Thoracic aorta (tissue), 2 donors: ENCODE measurements around the gene PARP15. TPM values are rescaled to one million over a fixed set of nuclear protein-coding genes. Genes with fewer than 3 reads are reported as not detected.

ENCODE experiments used
- ATAC-seq: fragments of 150-250 bp; one replicate; pipeline ENCODE4 v1.8.0; 2017; ENCODE audit warnings: low read depth; ENCODE audit not compliant: insufficient number of reproducible peaks, low FRiP score
- DNase-seq: peaks from one replicate; pipeline ENCODE4 v3.0.0-alpha.2; 2020; ENCODE audit warnings: low spot score
- H3K27ac ChIP-seq, 2 donors: fragments of 200-600 bp; sonication (generic); 1 replicate in 1 of 2; 2 replicates in 1 of 2; pipeline ENCODE4 v1.5.1; 2016; ENCODE audit warnings: mild to moderate bottlenecking in 2 of 2, moderate library complexity in 2 of 2
- H3K27me3 ChIP-seq: fragments of 200-600 bp; sonication (generic); replicated peaks from 2 replicates; pipeline ENCODE4 v1.6.0; 2016; ENCODE audit warnings: mild to moderate bottlenecking; ENCODE audit not compliant: insufficient read depth
- H3K36me3 ChIP-seq: fragments of 200-600 bp; sonication (generic); one replicate; pipeline ENCODE4 v1.5.1; 2016
- H3K4me1 ChIP-seq, 2 donors: fragments of 200-600 bp; sonication (generic); 1 replicate in 1 of 2; 2 replicates in 1 of 2; pipeline versions ENCODE4 v1.5.1 to v1.6.0; 2016; ENCODE audit warnings: low read depth in 2 of 2, mild to moderate bottlenecking in 1 of 2; ENCODE audit not compliant: control insufficient read depth in 1 of 2
- H3K4me3 ChIP-seq: fragments of 200-600 bp; sonication (generic); 2 replicates; pipeline ENCODE4 v1.5.1; 2016; ENCODE audit warnings: mild to moderate bottlenecking
- H3K9me3 ChIP-seq: fragments of 200-600 bp; sonication (generic); 2 replicates; pipeline ENCODE4 v1.5.1; 2016
- CTCF ChIP-seq: fragments of 200-600 bp; sonication (generic); IDR thresholded peaks from one replicate; pipeline ENCODE4 v1.5.1; 2019; ENCODE audit warnings: antibody characterized with exemption
- total RNA-seq, 2 donors: library from RNA; depleted of rRNA; stranded (reverse); fragments of >200 nt; gene quantifications; one replicate each; pipeline versions ENCODE4 v1.1.0 to v1.2.3, GENCODE V29; 2016

The PARP15 gene
- total RNA-seq, 2 donors from 2014 or later = 4.0 to 4.1 TPM

GRCh38 chr3:122612696-122613095 is 35.2 kb downstream of the PARP15 start:
- no peaks in the 10 kb centered on the region for H3K4me1 ChIP-seq
- no peak overlapping the region for H3K27ac ChIP-seq
- no peaks in the 10 kb centered on the region for H3K9me3 ChIP-seq
- no peak for TF ChIP-seq CTCF
- no peak overlapping the region for H3K4me3 ChIP-seq
- DNase-seq (no peak), ATAC-seq (no peak)
- H3K36me3 ChIP-seq = no peaks in the 10 kb centered on the region
- no peaks in the 10 kb centered on the region for H3K27me3 ChIP-seq

GRCh38 chr3:122615303-122615702 is 37.9 kb downstream of the PARP15 start:
- TF ChIP-seq CTCF = no peak
- Histone ChIP-seq H3K4me1 (no peaks in the 10 kb centered on the region), H3K4me3 (no peak overlapping the region), H3K36me3 (no peaks in the 10 kb centered on the region), H3K9me3 (no peaks in the 10 kb centered on the region), H3K27ac (no peak overlapping the region), H3K27me3 (no peaks in the 10 kb centered on the region)
- no peak for ATAC-seq
- no peak for DNase-seq

GRCh38 chr3:122618614-122619013 is 41.2 kb downstream of the PARP15 start:
- H3K9me3 ChIP-seq = no peaks in the 10 kb centered on the region
- no peaks in the 10 kb centered on the region for H3K4me1 ChIP-seq
- H3K36me3 ChIP-seq = no peaks in the 10 kb centered on the region
- no peak overlapping the region for H3K27ac ChIP-seq
- no peaks in the 10 kb centered on the region for H3K27me3 ChIP-seq
- no peak for ATAC-seq
- H3K4me3 ChIP-seq = no peak overlapping the region
- no peak for DNase-seq
- TF ChIP-seq CTCF = no peak

GRCh38 chr3:122619040-122619439 is 41.6 kb downstream of the PARP15 start:
- DNase-seq (no peak), ATAC-seq (no peak)
- TF ChIP-seq CTCF = no peak
- Histone ChIP-seq H3K27me3 (no peaks in the 10 kb centered on the region), H3K27ac (no peak overlapping the region), H3K4me1 (no peaks in the 10 kb centered on the region), H3K36me3 (no peaks in the 10 kb centered on the region), H3K4me3 (no peak overlapping the region), H3K9me3 (no peaks in the 10 kb centered on the region)

GRCh38 chr3:122620399-122620798 is 42.9 kb downstream of the PARP15 start:
- H3K9me3 ChIP-seq = no peaks in the 10 kb centered on the region
- H3K36me3 ChIP-seq = no peaks in the 10 kb centered on the region
- H3K4me3 ChIP-seq = no peak overlapping the region
- H3K27ac ChIP-seq = no peak overlapping the region
- DNase-seq = no peak
- no peaks in the 10 kb centered on the region for H3K27me3 ChIP-seq
- no peak for ATAC-seq
- no peaks in the 10 kb centered on the region for H3K4me1 ChIP-seq
- TF ChIP-seq CTCF = no peak
